Stimulated activated CD8-positive, alpha-beta memory T cell treated with anti-CD3 and anti-CD28 coated beads, Interleukin-12 subunit alpha, Interleukin-12 subunit beta, amount 100 ng/mL, for 4 hours (primary cell): ENCODE measurements around the gene RHOB.
"Not testable (repeated sequence)": the region's sequence is repeated elsewhere in the genome, so short reads cannot be mapped to it uniquely, and the experiment has no call there.

Source experiments
- DNase-seq: peaks from one replicate; pipeline ENCODE4 v3.0.0-alpha.2; 2020; ENCODE audit warnings: low read depth

Gene RHOB

DNA sequence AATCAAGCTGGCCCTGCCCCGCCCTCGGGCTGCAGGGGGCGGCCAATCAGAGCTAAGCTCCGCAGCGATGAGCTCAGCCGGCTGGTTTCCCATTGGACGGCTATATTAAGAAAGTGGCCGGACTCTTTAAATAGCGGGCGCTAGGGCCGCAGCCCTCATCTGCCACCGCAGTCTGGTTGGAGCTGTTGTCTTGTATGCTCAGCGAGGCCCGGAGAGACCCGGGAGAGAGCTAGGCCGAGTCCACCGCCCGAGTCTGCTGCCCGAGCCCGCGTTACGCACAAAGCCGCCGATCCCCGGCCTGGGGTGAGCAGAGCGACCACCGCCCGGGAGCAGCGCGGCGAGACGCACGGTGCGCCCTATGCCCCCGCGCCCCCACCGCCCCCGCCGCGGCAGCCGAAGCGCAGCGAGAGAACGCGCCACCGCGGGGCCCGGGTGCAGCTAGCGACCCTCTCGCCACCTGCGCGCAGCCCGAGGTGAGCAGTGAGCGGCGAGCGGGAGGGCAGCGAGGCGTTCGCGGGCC, at the start of gene RHOB:
RHOB (plus strand) TSS at position 158 of the 520 bp plus-strand sequence. CDS start 392 bp downstream, outside the sequence.
- peak; percentile 82 for DNase-seq

GRCh38 chr2:20397811-20398447, 48.9 kb upstream of the RHOB start:
- DNase-seq: no peak

DNA sequence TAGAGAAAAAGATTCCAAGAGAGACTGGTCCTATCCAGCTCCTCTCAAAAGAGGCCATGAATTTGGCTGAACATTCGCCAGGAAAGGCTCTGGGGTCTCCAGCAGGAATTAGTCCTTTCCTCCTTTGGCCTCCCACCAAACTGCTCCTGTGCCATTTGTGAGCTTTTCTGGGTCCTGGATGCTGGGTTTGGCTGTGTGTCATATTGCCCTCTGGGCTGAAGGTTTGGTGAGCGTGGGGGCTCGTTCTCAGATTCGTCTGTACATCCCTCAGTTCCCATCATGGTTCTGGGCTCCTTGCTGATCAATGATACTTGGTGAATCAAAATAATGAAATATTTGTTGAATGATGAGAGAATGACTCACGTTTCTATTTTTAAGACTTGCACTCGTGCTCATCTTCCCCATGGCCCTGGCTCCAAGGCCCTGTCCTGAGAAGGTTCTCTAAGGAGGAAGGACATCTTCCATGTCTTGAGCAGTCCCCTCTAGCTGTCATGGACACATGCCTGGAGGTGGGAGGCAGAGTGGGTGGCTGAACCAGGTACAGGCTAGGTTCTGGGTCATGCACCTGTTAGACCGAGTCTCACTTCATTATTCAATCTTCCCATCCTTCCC, 47.8 kb upstream of the RHOB start:
- no peak for DNase-seq

DNA sequence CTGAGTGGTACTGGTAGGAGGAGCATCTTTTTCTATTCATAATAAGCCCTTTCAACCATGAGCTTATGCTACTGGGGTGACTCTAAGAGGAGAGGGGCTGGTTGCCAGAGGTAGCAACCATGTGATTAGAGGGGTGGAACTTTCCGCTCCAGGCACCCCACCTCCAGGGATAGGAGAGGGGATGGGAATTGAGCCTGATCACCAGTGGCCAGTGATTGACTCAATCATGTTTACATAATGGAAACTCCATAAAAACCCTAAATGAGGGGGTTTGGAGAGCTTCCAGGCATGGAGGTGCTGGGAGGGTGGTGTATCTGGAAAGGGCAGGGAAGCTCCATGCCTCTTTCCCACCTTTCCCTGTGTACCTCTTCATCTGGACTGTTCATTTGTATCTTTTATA, 46.6 kb upstream of the RHOB start:
- no peak for DNase-seq

DNA sequence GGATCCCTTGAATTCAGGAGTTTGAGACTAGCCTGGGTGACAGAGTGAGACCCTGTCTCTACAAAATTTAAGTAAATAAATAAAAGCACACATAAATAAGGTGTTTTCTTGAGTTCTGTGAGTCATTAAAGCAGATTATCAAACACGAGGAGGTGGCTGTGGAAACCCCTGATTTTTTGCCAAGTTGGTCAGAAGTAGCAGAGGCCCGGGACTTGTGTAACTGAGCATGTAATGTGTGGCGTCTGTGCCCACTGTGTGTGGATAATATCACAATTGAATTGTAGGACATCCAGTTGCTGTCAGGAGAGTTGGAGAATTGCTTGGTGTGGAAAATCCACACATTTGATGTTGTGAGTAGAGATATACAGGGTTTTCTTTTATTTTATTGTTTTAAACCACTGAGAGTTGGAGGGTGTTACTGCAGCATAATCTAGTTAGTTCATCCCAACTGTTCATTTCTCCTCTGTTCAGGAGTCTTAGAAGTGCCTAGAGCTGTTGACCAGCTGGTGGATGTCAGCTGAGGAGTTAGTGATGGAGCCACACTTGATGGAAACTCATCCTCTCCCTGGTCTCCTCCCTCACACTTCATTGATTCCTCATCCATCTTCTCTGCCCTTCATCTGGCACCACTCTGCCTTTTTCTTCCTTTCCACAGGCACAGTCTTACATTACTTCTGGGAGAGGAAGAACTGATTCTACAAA, 45.9 kb upstream of the RHOB start:
- DNase-seq: no peak

- DNase-seq: no peak
These were observed 45.4 kb upstream of the RHOB start for GRCh38 chr2:20401489-20401835.

DNA sequence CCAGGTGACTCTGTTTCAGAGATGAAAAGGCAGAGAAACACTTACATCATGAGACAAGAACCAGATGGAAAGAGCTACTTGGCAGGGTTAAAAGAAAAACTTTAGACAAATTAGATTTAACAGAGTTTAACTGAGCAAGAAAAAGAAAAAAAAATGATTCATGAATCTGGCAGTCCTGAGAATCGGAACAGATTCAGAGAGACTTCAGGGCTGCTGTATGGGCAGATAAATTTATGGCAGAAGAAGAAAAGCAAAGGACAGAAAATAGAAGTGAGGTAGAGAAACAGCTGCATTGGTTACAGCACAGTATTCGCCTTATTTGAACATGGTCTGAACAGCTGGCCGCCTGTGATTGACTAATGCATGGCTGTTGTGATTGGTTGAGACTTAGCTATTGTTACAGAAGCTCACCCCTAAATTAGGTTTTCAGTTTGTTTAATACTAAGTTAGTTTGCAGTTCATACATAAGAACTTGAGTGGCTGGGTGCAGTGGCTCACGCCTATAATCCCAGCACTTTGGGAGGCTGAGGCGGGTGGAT, 43.0 kb upstream of the RHOB start:
- DNase-seq: no peak

GRCh38 chr2:20404950-20405349, 41.9 kb upstream of the RHOB start:
- no peak for DNase-seq

- no peak for DNase-seq
These were observed 37.8 kb upstream of the RHOB start for GRCh38 chr2:20409039-20409438.

DNA sequence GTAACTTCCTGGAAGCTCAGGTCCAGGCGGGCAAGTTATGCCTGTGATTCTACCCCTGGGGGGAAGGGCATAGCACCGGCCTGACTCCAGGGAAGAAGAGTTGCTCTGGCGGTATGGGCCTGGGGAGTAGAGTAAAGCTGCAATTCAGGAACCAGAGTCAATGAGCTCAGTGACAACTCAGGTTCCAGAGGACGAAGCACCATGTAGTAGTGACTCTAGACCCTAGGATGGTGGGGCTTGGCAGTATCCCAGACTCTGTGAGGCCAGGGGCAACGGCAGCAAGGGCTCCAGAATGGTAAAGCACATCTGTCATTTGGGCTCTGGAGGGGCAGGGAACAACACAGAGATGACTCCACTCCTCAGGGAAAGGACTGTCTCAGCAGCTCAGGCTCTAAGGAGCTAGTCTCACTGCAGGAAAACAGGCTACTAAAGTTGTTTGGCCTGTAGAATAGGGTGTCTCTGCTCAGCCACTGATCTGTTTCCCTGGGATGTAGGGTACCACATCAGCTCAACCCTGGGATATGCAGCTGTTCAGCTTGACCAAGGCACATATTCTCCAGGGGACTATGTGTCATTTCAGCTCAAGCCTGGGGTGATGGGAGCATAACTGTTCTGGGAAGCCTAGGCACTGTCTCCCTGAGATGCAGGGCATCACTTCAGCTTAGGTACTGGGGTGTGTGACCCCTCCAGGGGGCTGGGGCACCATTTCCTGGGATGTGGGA, 36.2 kb upstream of the RHOB start:
- DNase-seq: no peak

DNA sequence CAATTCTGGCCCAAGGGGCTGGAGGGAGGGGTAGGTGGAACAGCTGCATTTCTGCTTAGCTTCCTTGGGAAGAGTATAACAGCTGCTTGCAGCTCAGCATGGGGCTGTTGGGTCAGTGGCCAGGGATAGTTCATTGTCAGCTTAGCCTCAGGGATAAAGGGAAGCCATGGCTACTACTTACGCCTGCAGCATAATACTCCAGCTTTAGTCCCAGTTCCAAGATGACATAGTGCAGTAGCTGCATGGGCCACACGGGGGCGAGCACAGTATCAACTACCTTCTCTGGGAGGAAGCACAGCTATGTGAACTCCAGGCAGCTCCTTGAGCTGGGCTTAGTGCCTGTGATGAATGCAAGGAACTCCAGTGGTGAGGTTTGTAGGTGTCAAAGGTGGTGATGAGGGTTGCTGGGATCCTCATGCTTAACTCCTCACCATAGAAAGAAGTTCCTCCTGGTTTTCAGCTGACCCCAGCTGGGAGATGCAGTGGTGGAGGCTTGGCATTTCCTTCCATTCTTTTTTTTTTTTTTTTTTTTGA, 35.4 kb upstream of the RHOB start:
- DNase-seq: peak; percentile 25

DNA sequence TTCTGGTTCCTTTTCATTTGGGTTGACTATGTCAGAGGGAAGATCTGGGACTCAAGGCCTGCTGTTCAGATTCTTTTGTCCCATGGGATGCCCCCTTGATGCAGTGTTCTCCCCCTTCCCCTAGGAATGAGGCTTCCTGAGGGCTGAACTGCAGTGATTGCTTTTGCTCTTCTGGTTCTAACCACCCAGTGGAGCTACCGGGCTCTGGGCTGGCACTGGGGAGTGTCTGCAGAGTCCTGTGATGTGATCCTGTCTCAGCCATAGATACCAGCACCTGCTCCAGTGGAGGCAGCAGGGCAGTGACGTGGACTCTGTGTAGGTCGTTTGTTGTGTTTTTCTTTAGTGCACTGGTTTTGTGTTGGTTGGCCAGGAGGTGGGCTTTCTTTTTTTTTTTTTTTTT, 32.1 kb upstream of the RHOB start:
- no peak for DNase-seq

DNA sequence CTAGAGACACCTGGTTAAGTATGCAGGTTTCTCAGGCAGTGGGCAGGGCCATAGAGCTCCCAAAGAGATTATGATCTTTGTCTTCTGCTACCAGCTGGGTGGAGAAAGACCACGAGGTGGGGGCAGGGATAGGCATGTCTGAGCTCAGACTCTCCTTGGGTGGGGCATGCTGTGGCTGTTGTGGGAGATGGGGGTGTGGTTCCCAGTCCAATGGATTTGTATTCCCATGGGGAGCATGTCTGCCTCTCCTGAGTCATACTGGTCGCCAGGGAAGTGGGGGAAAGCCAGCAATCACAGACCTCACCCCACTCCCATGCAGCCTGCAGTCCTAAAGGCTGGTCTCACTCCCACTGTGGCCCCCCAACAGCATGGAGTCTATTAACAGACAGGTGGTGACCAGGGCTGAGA, 31.4 kb upstream of the RHOB start:
- no peak for DNase-seq

GRCh38 chr2:20416723-20417122, 30.2 kb upstream of the RHOB start:
- no peak for DNase-seq

DNA sequence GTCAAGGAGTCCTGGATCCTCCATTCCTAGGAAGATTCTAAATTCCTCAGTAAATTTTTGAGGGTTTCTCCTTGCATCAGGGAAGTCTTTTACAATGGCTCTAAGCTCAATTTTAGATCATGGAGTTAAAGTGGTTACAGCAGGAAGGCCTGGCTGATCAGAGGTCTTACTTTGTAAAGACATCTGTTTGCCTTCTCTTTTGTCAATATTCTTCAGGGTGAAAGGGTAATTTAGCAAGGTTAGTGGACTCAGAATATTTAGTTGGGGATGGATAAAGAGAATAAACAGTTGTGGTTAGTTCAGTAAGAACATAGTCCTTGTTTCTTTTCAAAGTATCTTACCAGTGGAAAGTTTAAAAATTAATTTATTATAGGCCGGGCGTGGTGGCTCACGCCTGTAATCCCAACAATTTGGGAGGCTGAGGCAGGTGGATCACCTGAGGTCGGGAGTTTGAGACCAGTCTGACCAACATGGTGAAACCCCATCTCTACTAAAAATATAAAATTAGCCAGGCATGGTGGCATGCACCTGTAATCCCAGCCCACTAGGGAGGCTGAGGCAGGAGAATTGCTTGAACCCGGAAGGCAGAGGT, 29.5 kb upstream of the RHOB start:
- not testable (repeated sequence) for DNase-seq

GRCh38 chr2:20418519-20418918, 28.4 kb upstream of the RHOB start:
- DNase-seq: no peak

DNA sequence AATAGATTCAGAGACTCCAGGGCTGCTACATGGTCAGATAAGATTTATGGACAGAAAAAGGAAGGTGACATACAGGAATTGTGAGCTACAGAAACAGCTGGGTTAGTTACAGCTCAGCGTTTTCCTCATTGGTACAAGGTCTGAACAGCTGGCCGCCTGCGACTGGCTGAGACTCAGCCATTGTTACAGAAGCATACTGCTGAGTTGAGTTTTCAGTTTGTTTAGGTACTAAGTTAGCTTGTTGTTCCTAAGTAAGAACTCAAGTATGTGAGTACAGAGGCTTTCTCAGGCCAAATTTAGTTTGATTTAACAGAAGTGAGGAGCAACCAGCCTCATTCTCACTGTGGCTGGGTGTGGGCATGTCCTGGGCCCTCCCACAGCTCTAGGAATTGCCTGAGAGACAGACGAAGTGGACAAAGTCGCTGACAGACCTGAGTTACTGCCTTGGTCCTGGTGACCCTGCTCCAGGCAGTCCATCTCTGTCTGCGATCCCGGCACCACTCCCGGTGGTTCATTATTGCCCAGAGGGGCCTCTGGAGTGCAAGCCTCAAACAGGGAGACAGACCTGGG, 27.8 kb upstream of the RHOB start:
- no peak for DNase-seq

DNA sequence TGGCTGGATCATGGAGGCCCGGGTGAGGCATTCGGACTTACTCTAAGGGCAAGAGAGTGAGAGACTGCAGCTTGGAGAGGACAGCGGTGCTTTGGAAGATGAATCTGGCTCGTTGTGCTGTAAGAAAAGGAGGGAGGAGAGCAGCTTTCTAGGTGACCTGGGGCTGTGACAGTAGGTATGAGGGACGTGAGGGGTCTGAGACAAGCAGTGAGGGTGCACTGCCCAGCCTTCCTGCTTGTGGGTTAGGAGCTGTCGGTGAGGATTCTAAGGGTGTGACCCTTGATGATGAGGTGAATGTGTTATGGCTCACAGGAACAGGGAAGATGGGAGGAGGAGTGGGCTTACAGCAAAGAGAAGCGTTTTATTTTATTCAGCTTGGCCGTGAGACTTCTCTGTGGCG, 27.1 kb upstream of the RHOB start:
- no peak for DNase-seq

DNA sequence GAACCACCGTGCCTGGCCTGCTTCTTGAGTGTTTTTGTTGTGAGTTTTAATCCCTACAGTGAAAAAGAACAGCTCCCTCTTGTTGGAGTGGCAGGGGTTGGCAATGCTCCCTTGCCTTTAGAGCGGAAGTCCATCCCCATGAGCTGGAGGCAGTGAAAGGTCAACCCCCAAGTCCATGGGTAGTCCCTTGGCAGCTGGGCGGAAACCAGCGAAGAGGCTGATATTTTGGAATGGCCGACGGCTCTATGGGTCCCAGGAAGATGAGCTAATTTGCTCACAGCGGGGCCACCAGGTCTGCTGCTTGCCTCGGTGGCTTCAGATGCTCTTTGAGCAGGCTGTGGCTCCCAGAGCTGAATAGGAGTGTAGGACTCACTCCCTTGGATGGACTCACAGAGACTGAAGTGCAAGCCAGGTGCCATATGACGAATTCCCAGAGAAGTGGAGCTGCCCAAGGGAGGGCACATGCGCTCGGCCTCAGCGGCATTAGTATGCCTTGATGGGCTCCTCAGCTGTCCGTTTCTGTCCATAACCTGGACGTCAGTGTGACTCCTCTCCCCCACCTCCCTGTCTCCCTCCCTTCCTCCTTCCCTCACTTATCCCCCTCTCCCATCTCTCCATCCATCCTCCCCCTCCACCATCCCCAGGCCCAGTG, 25.4 kb upstream of the RHOB start:
- DNase-seq: no peak

- DNase-seq: no peak
These were observed 24.9 kb upstream of the RHOB start for GRCh38 chr2:20421988-20422370.
